ENCODE data around the gene CCDC141.

DNA sequence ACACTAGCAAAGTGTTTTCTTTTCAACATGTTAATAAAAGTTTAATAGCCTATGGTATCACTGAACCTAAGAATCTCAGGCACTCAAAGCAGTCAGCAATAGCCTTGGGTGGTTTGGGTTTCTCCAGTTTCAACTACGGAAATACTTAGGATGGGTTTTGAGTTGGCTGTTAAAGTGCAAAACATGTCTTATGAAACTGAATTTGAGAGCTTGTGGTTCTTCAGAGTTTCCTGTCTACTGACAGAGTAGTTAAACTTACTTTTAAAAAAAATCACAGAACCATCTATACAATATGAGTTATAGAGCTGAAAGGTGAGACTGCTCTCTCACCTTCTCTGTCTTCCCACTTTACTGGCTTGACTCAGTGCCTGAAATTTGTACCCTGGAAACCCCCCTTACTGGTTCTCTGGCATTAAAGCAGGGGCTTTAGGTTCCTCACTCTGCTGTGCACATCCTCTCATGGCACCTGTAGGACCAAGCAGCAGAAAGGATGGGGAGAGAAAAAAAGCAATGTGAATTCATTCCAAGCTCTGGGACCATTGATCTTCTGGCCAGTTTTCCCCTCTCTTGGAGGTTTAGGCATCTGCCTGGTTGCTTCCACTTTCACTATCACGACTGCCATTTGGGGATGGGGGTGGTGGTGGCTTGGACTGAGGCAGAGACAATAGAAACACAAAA is 18.1 kb downstream of the CCDC141 start:
- no peak for TF ChIP-seq CTCF (IDR thresholded peaks at IDR 0.05)
- TF ChIP-seq POLR2A (IDR thresholded peaks at IDR 0.05), result no peak
- no peak for TF ChIP-seq POLR2AphosphoS5 (IDR thresholded peaks at IDR 0.05)

Measured in breast epithelium (tissue), 3 donors.